ENCODE measurements around the gene TAF7. TPM values are rescaled to one million over a fixed set of nuclear protein-coding genes. Genes with fewer than 3 reads are reported as not detected.

TAF7 gene
- total and polyA plus RNA-seq, 5 donors: 86.7 to 109 (median 94.6) TPM

DNA sequence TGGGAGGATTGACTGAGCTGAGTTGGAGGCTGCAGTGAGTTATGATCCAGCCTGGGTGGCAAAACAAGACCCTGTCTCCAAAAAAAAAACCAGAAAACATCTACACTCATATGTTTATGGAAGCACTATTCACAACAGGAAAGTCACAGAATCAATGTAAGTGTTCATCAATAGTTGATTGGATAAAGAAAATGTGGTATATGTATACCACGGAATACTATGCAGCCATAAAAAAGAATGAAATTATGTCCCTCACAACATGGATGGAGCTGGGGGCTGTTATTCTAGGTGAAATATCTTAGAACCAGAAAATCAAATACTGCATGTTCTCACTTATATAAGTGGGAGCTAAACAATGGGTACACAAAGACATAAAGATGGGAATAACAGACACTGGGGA lies 14.0 kb downstream of the TAF7 start:
- peaks cover 13% of the 10 kb centered on the region for H3K9me3 ChIP-seq (ENCODE audit: control insufficient read depth, low read length)
- 97% methylated on average over 1 of the region's 1 CpG for WGBS

GRCh38 chr5:141303756-141304155 lies 16.8 kb downstream of the TAF7 start, which contains the start of gene SLC25A2:
SLC25A2 (minus strand) TSS chr5:141304049; CDS start chr5:141303865, 184 bp downstream.
- 29% methylated on average over 36 of the region's 36 CpGs for WGBS
- no peak for ATAC-seq
- no peaks in the 10 kb centered on the region for H3K27me3 ChIP-seq (ENCODE audit: control insufficient read depth, insufficient read depth)
- no peak within 1 kb of the TSS for H3K27ac ChIP-seq (ENCODE audit: low read length)
- peaks cover 13% of the 10 kb centered on the region for H3K9me3 ChIP-seq (ENCODE audit: control insufficient read depth, low read length)
- no peak for DNase-seq
- H3K4me3 ChIP-seq (ENCODE audit: low read length): no peak within 1 kb of the TSS
- intact Hi-C loops (cut with DNase I): no loop called here
- H3K4me1 ChIP-seq (ENCODE audit: control insufficient read depth, insufficient read depth, low read length): no peaks in the 10 kb centered on the region

More for the DNA sequence above, 14.0 kb downstream of the TAF7 start:
- Histone ChIP-seq H3K27me3 (ENCODE audit: control insufficient read depth, insufficient read depth) (no peaks in the 10 kb centered on the region), H3K27ac (ENCODE audit: low read length) (no peak overlapping the region), H3K4me1 (ENCODE audit: control insufficient read depth, insufficient read depth, low read length) (no peaks in the 10 kb centered on the region), H3K4me3 (ENCODE audit: low read length) (no peak overlapping the region)
- ATAC-seq (no peak), DNase-seq (no peak)
- intact Hi-C loops (cut with DNase I): no loop called here

DNA sequence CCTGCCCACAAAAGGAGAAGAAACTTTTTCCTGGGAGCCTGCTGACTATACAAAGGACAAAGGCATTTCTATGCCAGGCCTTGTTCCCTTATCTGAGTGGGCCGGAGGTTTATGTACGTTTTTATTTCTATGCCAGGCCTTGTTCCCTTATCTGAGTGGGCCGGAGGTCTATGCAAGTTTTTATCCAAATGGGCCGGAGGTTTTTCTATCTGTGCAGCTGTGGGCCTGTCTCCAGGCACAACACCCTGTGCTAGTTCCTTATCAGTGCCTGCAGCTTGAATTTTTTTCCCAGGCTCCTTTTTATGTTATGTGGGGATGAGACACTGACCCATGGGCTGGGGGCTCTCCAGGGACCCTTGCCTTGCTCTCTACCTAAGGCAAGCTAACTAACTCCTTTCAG lies 22.2 kb downstream of the TAF7 start:
- ATAC-seq (no peak), DNase-seq (no peak)
- no peaks in the 10 kb centered on the region for H3K27me3 ChIP-seq (ENCODE audit: control insufficient read depth, insufficient read depth)
- no peak overlapping the region for H3K4me3 ChIP-seq (ENCODE audit: low read length)
- no peak overlapping the region for H3K27ac ChIP-seq (ENCODE audit: low read length)
- 44% methylated on average over 4 of the region's 4 CpGs for WGBS
- intact Hi-C loops (cut with DNase I): no loop called here
- H3K4me1 ChIP-seq (ENCODE audit: control insufficient read depth, insufficient read depth, low read length): no peaks in the 10 kb centered on the region
- H3K9me3 ChIP-seq (ENCODE audit: control insufficient read depth, low read length): peaks cover 7% of the 10 kb centered on the region

GRCh38 chr5:141272906-141273305 lies 47.7 kb downstream of the TAF7 start:
- Histone ChIP-seq H3K4me1 (ENCODE audit: control insufficient read depth, insufficient read depth, low read length) (no peaks in the 10 kb centered on the region), H3K9me3 (ENCODE audit: control insufficient read depth, low read length) (peaks cover 16% of the 10 kb centered on the region), H3K27ac (ENCODE audit: low read length) (no peak overlapping the region), H3K4me3 (ENCODE audit: low read length) (no peak overlapping the region), H3K27me3 (ENCODE audit: control insufficient read depth, insufficient read depth) (no peaks in the 10 kb centered on the region)
- WGBS: 51% methylated on average over 3 of the region's 3 CpGs
- intact Hi-C loops (cut with DNase I): no loop called here
- ATAC-seq (no peak), DNase-seq (no peak)

DNA sequence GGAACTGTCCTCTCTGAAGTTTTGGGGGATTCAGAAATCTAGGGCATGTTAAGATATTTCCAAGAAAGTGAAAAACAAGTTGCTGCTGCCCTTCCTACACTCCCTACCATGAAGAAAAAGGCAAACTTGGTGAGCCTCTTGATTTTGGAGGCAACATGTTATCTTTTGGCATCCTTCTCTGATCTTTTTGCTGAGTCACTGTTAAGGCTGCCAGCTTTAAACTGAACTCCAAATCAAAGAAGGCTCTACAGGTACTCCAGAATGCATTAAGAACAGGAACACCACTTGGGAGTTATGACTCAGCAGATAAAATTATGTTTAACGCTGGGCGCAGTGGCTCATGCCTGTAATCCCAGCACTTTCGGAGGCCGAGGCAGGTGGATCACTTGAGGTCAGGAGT lies 51.4 kb downstream of the TAF7 start:
- ATAC-seq: no peak
- no peak for DNase-seq
- H3K4me1 ChIP-seq (ENCODE audit: control insufficient read depth, insufficient read depth, low read length): no peaks in the 10 kb centered on the region
- intact Hi-C loops (cut with DNase I): no loop called here
- peaks cover 16% of the 10 kb centered on the region for H3K9me3 ChIP-seq (ENCODE audit: control insufficient read depth, low read length)
- H3K27me3 ChIP-seq (ENCODE audit: control insufficient read depth, insufficient read depth): peaks cover 2% of the 10 kb centered on the region
- H3K4me3 ChIP-seq (ENCODE audit: low read length): no peak overlapping the region
- WGBS: 99% methylated on average over 4 of the region's 4 CpGs
- H3K27ac ChIP-seq (ENCODE audit: low read length): no peak overlapping the region

Other genes starting within 250 kb of the TAF7 start
Only the 30 nearest of the 38 such genes appear.
- 1 to 10 TPM in 3 of 4 donors, under 1 TPM in 1; 0.79 to 1.7 (median 1.6) TPM for gene PCDHB7, start 148.1 kb downstream of the TAF7 start, total RNA-seq
- gene PCDHB7, start 148.1 kb downstream of the TAF7 start, polyA plus RNA-seq: 0.57 TPM
- 1 to 10 TPM; 2.2 to 5.2 (median 2.6) TPM for gene PCDHB8, start 143.0 kb downstream of the TAF7 start, total RNA-seq
- gene PCDHB8, start 143.0 kb downstream of the TAF7 start, polyA plus RNA-seq: 0.84 TPM
- 1 to 10 TPM; 1.8 to 2.6 (median 2.3) TPM for gene PCDHB16, start 138.4 kb downstream of the TAF7 start, total RNA-seq
- 1.3 TPM for gene PCDHB16, start 138.4 kb downstream of the TAF7 start, polyA plus RNA-seq
- 1 to 10 TPM; 1.7 to 2.4 (median 2.1) TPM for gene PCDHB9, start 133.6 kb downstream of the TAF7 start, total RNA-seq
- gene PCDHB9, start 133.6 kb downstream of the TAF7 start, polyA plus RNA-seq: 0.63 TPM
- gene PCDHB10, start 128.4 kb downstream of the TAF7 start, total RNA-seq: 1 to 10 TPM; 1.1 to 2.0 (median 1.5) TPM
- 1.00 TPM for gene PCDHB10, start 128.4 kb downstream of the TAF7 start, polyA plus RNA-seq
- 1 to 10 TPM; 1.9 to 2.9 (median 2.5) TPM for gene PCDHB11, start 121.2 kb downstream of the TAF7 start, total RNA-seq
- 0.48 TPM for gene PCDHB11, start 121.2 kb downstream of the TAF7 start, polyA plus RNA-seq
- gene PCDHB12, start 112.1 kb downstream of the TAF7 start, total RNA-seq: 1 to 10 TPM; 1.7 to 3.3 (median 2.8) TPM
- gene PCDHB12, start 112.1 kb downstream of the TAF7 start, polyA plus RNA-seq: 0.72 TPM
- gene PCDHB13, start 106.9 kb downstream of the TAF7 start, total RNA-seq: 1 to 10 TPM; 4.3 to 5.8 (median 5.3) TPM
- gene PCDHB13, start 106.9 kb downstream of the TAF7 start, polyA plus RNA-seq: 1.7 TPM
- 1 to 10 TPM; 4.3 to 5.9 (median 5.3) TPM for gene PCDHB14, start 97.4 kb downstream of the TAF7 start, total RNA-seq
- 2.3 TPM for gene PCDHB14, start 97.4 kb downstream of the TAF7 start, polyA plus RNA-seq
- 1 to 10 TPM; 2.9 to 6.7 (median 5.3) TPM for gene PCDHB15, start 75.4 kb downstream of the TAF7 start, total RNA-seq
- gene PCDHB15, start 75.4 kb downstream of the TAF7 start, polyA plus RNA-seq: 2.5 TPM
- under 1 TPM in 2 of 4 donors, not detected in 2; 0.17 to 0.37 TPM for gene SLC25A2, start 16.7 kb downstream of the TAF7 start, total RNA-seq
- gene SLC25A2, start 16.7 kb downstream of the TAF7 start, polyA plus RNA-seq: 0.14 TPM
- 1 to 10 TPM; 1.7 to 2.8 (median 1.8) TPM for gene PCDHGA1, start 9.7 kb upstream of the TAF7 start, total RNA-seq
- 0.70 TPM for gene PCDHGA1, start 9.7 kb upstream of the TAF7 start, polyA plus RNA-seq
- gene PCDHGA2, start 18.0 kb upstream of the TAF7 start, total RNA-seq: 1 to 10 TPM; 6.4 to 9.4 (median 7.1) TPM
- gene PCDHGA2, start 18.0 kb upstream of the TAF7 start, polyA plus RNA-seq: 2.2 TPM
- 1 to 10 TPM; 4.9 to 7.7 (median 5.6) TPM for gene PCDHGA3, start 23.0 kb upstream of the TAF7 start, total RNA-seq
- 2.1 TPM for gene PCDHGA3, start 23.0 kb upstream of the TAF7 start, polyA plus RNA-seq
- gene PCDHGB1, start 29.3 kb upstream of the TAF7 start, total RNA-seq: 1 to 10 TPM; 2.7 to 4.4 (median 3.8) TPM
- gene PCDHGB1, start 29.3 kb upstream of the TAF7 start, polyA plus RNA-seq: 1.3 TPM
- gene PCDHGA4, start 34.2 kb upstream of the TAF7 start, total RNA-seq: 1 to 10 TPM; 4.4 to 5.8 (median 5.7) TPM
- 1.7 TPM for gene PCDHGA4, start 34.2 kb upstream of the TAF7 start, polyA plus RNA-seq
- 1 to 10 TPM; 3.5 to 6.5 (median 5.0) TPM for gene PCDHGB2, start 39.2 kb upstream of the TAF7 start, total RNA-seq
- gene PCDHGB2, start 39.2 kb upstream of the TAF7 start, polyA plus RNA-seq: 1.9 TPM
- 1 to 10 TPM; 3.4 to 4.7 (median 4.2) TPM for gene PCDHGA5, start 43.4 kb upstream of the TAF7 start, total RNA-seq
- gene PCDHGA5, start 43.4 kb upstream of the TAF7 start, polyA plus RNA-seq: 2.0 TPM
- 1 to 10 TPM; 4.8 to 5.5 (median 5.1) TPM for gene PCDHGB3, start 49.5 kb upstream of the TAF7 start, total RNA-seq
- gene PCDHGB3, start 49.5 kb upstream of the TAF7 start, polyA plus RNA-seq: 1.7 TPM
- 1 to 10 TPM; 3.7 to 5.3 (median 4.9) TPM for gene PCDHGA6, start 53.1 kb upstream of the TAF7 start, total RNA-seq
- gene PCDHGA6, start 53.1 kb upstream of the TAF7 start, polyA plus RNA-seq: 2.2 TPM
- gene PCDHGA7, start 62.0 kb upstream of the TAF7 start, total RNA-seq: 1 to 10 TPM; 3.9 to 5.2 (median 4.5) TPM
- 1.8 TPM for gene PCDHGA7, start 62.0 kb upstream of the TAF7 start, polyA plus RNA-seq
- gene PCDHGB4, start 66.9 kb upstream of the TAF7 start, total RNA-seq: 1 to 10 TPM; 4.8 to 5.5 (median 5.3) TPM
- gene PCDHGB4, start 66.9 kb upstream of the TAF7 start, polyA plus RNA-seq: 2.0 TPM
- gene PCDHGA8, start 71.8 kb upstream of the TAF7 start, total RNA-seq: 1 to 10 TPM; 4.0 to 5.2 (median 4.3) TPM
- gene PCDHGA8, start 71.8 kb upstream of the TAF7 start, polyA plus RNA-seq: 1.3 TPM
- gene PCDHGB5, start 77.2 kb upstream of the TAF7 start, total RNA-seq: 1 to 10 TPM; 6.4 to 8.6 (median 6.8) TPM
- 3.3 TPM for gene PCDHGB5, start 77.2 kb upstream of the TAF7 start, polyA plus RNA-seq
- gene PCDHGA9, start 82.0 kb upstream of the TAF7 start, total RNA-seq: 1 to 10 TPM; 3.7 to 5.4 (median 3.7) TPM
- gene PCDHGA9, start 82.0 kb upstream of the TAF7 start, polyA plus RNA-seq: 1.6 TPM
- 1 to 10 TPM; 5.9 to 6.6 (median 6.3) TPM for gene PCDHGB6, start 87.2 kb upstream of the TAF7 start, total RNA-seq
- gene PCDHGB6, start 87.2 kb upstream of the TAF7 start, polyA plus RNA-seq: 3.1 TPM
- 1 to 10 TPM; 3.9 to 5.3 (median 4.5) TPM for gene PCDHGA10, start 92.2 kb upstream of the TAF7 start, total RNA-seq
- 1.6 TPM for gene PCDHGA10, start 92.2 kb upstream of the TAF7 start, polyA plus RNA-seq
- gene PCDHGB7, start 96.9 kb upstream of the TAF7 start, total RNA-seq: 10 to 100 TPM in 3 of 4 donors, 1 to 10 TPM in 1; 9.7 to 10.6 (median 10.5) TPM
- 3.5 TPM for gene PCDHGB7, start 96.9 kb upstream of the TAF7 start, polyA plus RNA-seq
- 1 to 10 TPM; 3.1 to 4.2 (median 3.6) TPM for gene PCDHGA11, start 100.3 kb upstream of the TAF7 start, total RNA-seq
- 2.2 TPM for gene PCDHGA11, start 100.3 kb upstream of the TAF7 start, polyA plus RNA-seq
- gene PCDHGA12, start 109.7 kb upstream of the TAF7 start, total RNA-seq: 1 to 10 TPM; 4.8 to 7.1 (median 5.6) TPM
- 2.7 TPM for gene PCDHGA12, start 109.7 kb upstream of the TAF7 start, polyA plus RNA-seq

Measured in right cardiac atrium (tissue), 5 donors.